Liver (tissue), 9 donors: ENCODE measurements around the gene CACNB4. TPM values are rescaled to one million over a fixed set of nuclear protein-coding genes. Genes with fewer than 3 reads are reported as not detected.

Source experiments
- DNase-seq: peaks from one replicate; pipeline ENCODE4 v3.0.0-alpha.2; 2017; ENCODE audit warnings: low spot score
- H3K27ac ChIP-seq, 2 donors: one replicate each; pipeline ENCODE4 v1.7.0; 2013; ENCODE audit warnings: inconsistent platforms in 2 of 2, low read length in 2 of 2, control low read depth in 1 of 2, low read depth in 1 of 2, mild to moderate bottlenecking in 1 of 2
- H3K27me3 ChIP-seq, 4 donors: one replicate each; pipeline versions ENCODE4 v1.6.1 to v1.7.0; 2013; ENCODE audit warnings: low read length in 3 of 4, inconsistent platforms in 1 of 4, mild to moderate bottlenecking in 1 of 4, moderate library complexity in 1 of 4; ENCODE audit not compliant: control insufficient read depth in 4 of 4, insufficient read depth in 4 of 4
- H3K36me3 ChIP-seq, 4 donors: one replicate each; pipeline versions ENCODE4 v1.6.1 to v1.7.0; 2013; ENCODE audit warnings: low read length in 3 of 4, mild to moderate bottlenecking in 3 of 4, low read depth in 1 of 4, moderate library complexity in 1 of 4; ENCODE audit not compliant: control insufficient read depth in 4 of 4, insufficient read depth in 3 of 4
- H3K4me1 ChIP-seq, 4 donors: one replicate each; pipeline versions ENCODE4 v1.6.1 to v1.7.0; 2013; ENCODE audit warnings: low read length in 3 of 4, mild to moderate bottlenecking in 3 of 4, moderate library complexity in 1 of 4; ENCODE audit not compliant: control insufficient read depth in 4 of 4, insufficient read depth in 4 of 4
- H3K4me3 ChIP-seq, 3 donors: one replicate each; pipeline versions ENCODE4 v1.6.1 to v1.7.0; 2013; ENCODE audit warnings: low read length in 3 of 3, control low read depth in 1 of 3, low read depth in 1 of 3, mild to moderate bottlenecking in 1 of 3
- H3K9ac ChIP-seq, 2 donors: one replicate each; pipeline ENCODE4 v1.7.0; 2013; ENCODE audit warnings: low read length in 2 of 2, mild to moderate bottlenecking in 2 of 2, moderate library complexity in 2 of 2, control low read depth in 1 of 2, low read depth in 1 of 2
- H3K9me3 ChIP-seq, 4 donors: one replicate each; pipeline versions ENCODE4 v1.6.1 to v1.7.0; 2013; ENCODE audit warnings: low read length in 3 of 4; ENCODE audit not compliant: control insufficient read depth in 4 of 4
- EGR1 ChIP-seq, 2 donors: IDR thresholded peaks; 2 replicates each; pipeline ENCODE4 v1.6.1; 2016 to 2018; ENCODE audit warnings: antibody characterized with exemption in 2 of 2, low read depth in 2 of 2
- FOXA1 ChIP-seq: IDR thresholded peaks from 2 replicates; pipeline ENCODE4 v1.6.1; 2016; ENCODE audit warnings: antibody characterized with exemption
- FOXA2 ChIP-seq: IDR thresholded peaks from 2 replicates; pipeline ENCODE4 v1.6.1; 2016; ENCODE audit warnings: antibody characterized with exemption
- GABPA ChIP-seq, 2 donors: IDR thresholded peaks in 1 of 2; conservative IDR thresholded peaks in 1 of 2; 2 replicates each; pipeline ENCODE4 v1.6.1; 2016; ENCODE audit warnings: antibody characterized with exemption in 2 of 2, mild to moderate bottlenecking in 1 of 2, moderate library complexity in 1 of 2
- HNF4A ChIP-seq, 2 donors: conservative IDR thresholded peaks; 2 replicates each; pipeline ENCODE4 v1.6.1; 2016; ENCODE audit warnings: antibody characterized with exemption in 2 of 2, mild to moderate bottlenecking in 2 of 2
- HNF4G ChIP-seq: IDR thresholded peaks from 2 replicates; pipeline ENCODE4 v1.6.1; 2016; ENCODE audit warnings: antibody characterized with exemption
- JUND ChIP-seq, 2 donors: IDR thresholded peaks; 2 replicates each; pipeline ENCODE4 v1.6.1; 2016; ENCODE audit warnings: antibody characterized with exemption in 2 of 2
- NR2F2 ChIP-seq: IDR thresholded peaks from 2 replicates; pipeline ENCODE4 v1.6.1; 2016; ENCODE audit warnings: antibody characterized with exemption
- RAD21 ChIP-seq, 2 donors: IDR thresholded peaks; 2 replicates each; pipeline ENCODE4 v1.6.1; 2016; ENCODE audit warnings: antibody characterized with exemption in 2 of 2, mild to moderate bottlenecking in 2 of 2
- RXRA ChIP-seq, 2 donors: IDR thresholded peaks; 2 replicates each; pipeline ENCODE4 v1.6.1; 2017 to 2018; ENCODE audit warnings: antibody characterized with exemption in 2 of 2, mild to moderate bottlenecking in 1 of 2
- SP1 ChIP-seq: IDR thresholded peaks from 2 replicates; pipeline ENCODE4 v1.6.1; 2018; ENCODE audit warnings: antibody characterized with exemption, mild to moderate bottlenecking
- TAF1 ChIP-seq: conservative IDR thresholded peaks from 2 replicates; pipeline ENCODE4 v1.6.1; 2016; ENCODE audit warnings: antibody characterized with exemption, mild to moderate bottlenecking
- YY1 ChIP-seq: IDR thresholded peaks from 2 replicates; pipeline ENCODE4 v1.6.1; 2016; ENCODE audit warnings: antibody characterized with exemption, mild to moderate bottlenecking
- WGBS: extraction: QIAGEN DNeasy Blood & Tissue Kit; methylation state at CpG from one replicate; pipeline ENCODE4 v1.1.7; 2013; 5-methylcytosine and 5-hydroxymethylcytosine counted together
- polyA plus RNA-seq, 2 donors: library from polyadenylated mRNA; stranded (reverse) in 1 of 2; unstranded in 1 of 2; fragments of 200-250 nt in 1 of 2; fragments of >200 nt in 1 of 2; fragmentation: Nextera tagmentation in 1 of 2; extraction: Ambion mirVana in 1 of 2; gene quantifications; one replicate each; pipeline versions ENCODE4 v1.2.1 to v1.2.3, GENCODE V29; 2013 to 2015
- total RNA-seq, 2 donors: library from RNA; depleted of rRNA; stranded (reverse); fragments of >200 nt; gene quantifications; one replicate each; pipeline ENCODE4 v1.2.3, GENCODE V29; 2014
- TF ChIP-seq, protein P1 (sequence below): fragments of 150-350 bp; IDR thresholded peaks from 2 replicates; pipeline ENCODE4 v1.5.1; 2017; ENCODE audit warnings: improper control_type of control experiment, low read depth, low read length; ENCODE audit not compliant: missing input control
- TF ChIP-seq, protein P2 (sequence below): IDR thresholded peaks from 2 replicates; pipeline ENCODE4 v1.6.1; 2016; ENCODE audit warnings: antibody characterized with exemption, mild to moderate bottlenecking
- TF ChIP-seq, protein P3 (sequence below): IDR thresholded peaks from 2 replicates; pipeline ENCODE4 v1.6.1; 2016; ENCODE audit warnings: antibody characterized with exemption
- donor health status: healthy.
- donor health status: healthy.
- donor health status: healthy.
- donor health status: healthy.
- donor health status: healthy.

The CACNB4 gene
- total and polyA plus RNA-seq, 4 donors: 0.02 to 0.50 (median 0.21) TPM

DNA sequence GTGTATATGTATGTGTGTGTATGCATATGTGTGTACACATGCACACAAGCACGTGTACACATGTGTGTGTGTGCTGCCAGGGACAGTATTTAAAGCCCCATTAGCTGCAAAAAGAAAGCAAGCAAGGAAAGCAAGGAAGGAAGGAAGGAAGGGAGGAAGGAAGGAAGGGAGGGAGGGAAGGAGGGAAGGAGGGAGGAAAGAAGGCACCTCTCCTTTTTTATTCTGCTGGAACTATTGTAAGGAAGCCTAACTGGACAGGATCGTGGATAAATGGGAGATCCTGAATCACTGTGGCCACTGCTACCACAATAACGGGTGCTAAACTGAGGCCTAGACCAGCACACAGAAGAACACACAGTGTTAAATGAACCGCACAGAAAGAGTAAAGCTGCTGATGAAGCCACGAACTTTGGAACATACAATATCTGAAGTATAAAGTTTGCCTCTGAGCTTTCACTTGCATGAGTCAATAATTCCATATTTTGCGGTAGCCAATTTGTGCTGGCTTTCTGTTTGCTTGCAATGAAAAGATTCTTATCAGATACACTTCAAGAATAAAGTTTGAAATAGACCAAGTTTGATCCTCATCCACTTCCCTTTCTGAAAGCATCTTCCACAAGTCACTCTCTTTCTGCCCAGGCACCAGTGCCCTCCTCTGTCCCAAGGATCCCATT, 15.5 kb downstream of the CACNB4 start:
- 81% methylated on average over 6 of the region's 6 CpGs for WGBS
- DNase-seq: no peak
- Histone ChIP-seq H3K9ac (no peak overlapping the region), H3K36me3 (no peaks in the 10 kb centered on the region), H3K4me1 (no peaks in the 10 kb centered on the region), H3K27ac (no peak overlapping the region), H3K9me3 (no peaks in the 10 kb centered on the region), H3K27me3 (no peaks in the 10 kb centered on the region), H3K4me3 (no peak overlapping the region)
- TF ChIP-seq HNF4A (conservative IDR thresholded peaks at IDR 0.05) (no peak), FOXA2 (no peak), HNF4G (no peak), TAF1 (no peak), NR2F2 (no peak), YY1 (no peak), FOXA1 (no peak), RAD21 (IDR thresholded peaks at IDR 0.05) (no peak), RXRA (IDR thresholded peaks at IDR 0.05) (no peak), EGR1 (IDR thresholded peaks at IDR 0.05; ENCODE audit: low read depth in 2 of 2) (no peak), JUND (IDR thresholded peaks at IDR 0.05) (no peak), GABPA (IDR thresholded peaks at IDR 0.05 in 1 of 2, conservative IDR thresholded peaks at IDR 0.05 in 1 of 2) (no peak)
- TF ChIP-seq, protein P1, sequence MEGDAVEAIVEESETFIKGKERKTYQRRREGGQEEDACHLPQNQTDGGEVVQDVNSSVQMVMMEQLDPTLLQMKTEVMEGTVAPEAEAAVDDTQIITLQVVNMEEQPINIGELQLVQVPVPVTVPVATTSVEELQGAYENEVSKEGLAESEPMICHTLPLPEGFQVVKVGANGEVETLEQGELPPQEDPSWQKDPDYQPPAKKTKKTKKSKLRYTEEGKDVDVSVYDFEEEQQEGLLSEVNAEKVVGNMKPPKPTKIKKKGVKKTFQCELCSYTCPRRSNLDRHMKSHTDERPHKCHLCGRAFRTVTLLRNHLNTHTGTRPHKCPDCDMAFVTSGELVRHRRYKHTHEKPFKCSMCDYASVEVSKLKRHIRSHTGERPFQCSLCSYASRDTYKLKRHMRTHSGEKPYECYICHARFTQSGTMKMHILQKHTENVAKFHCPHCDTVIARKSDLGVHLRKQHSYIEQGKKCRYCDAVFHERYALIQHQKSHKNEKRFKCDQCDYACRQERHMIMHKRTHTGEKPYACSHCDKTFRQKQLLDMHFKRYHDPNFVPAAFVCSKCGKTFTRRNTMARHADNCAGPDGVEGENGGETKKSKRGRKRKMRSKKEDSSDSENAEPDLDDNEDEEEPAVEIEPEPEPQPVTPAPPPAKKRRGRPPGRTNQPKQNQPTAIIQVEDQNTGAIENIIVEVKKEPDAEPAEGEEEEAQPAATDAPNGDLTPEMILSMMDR: no peak
- TF ChIP-seq, protein P2, sequence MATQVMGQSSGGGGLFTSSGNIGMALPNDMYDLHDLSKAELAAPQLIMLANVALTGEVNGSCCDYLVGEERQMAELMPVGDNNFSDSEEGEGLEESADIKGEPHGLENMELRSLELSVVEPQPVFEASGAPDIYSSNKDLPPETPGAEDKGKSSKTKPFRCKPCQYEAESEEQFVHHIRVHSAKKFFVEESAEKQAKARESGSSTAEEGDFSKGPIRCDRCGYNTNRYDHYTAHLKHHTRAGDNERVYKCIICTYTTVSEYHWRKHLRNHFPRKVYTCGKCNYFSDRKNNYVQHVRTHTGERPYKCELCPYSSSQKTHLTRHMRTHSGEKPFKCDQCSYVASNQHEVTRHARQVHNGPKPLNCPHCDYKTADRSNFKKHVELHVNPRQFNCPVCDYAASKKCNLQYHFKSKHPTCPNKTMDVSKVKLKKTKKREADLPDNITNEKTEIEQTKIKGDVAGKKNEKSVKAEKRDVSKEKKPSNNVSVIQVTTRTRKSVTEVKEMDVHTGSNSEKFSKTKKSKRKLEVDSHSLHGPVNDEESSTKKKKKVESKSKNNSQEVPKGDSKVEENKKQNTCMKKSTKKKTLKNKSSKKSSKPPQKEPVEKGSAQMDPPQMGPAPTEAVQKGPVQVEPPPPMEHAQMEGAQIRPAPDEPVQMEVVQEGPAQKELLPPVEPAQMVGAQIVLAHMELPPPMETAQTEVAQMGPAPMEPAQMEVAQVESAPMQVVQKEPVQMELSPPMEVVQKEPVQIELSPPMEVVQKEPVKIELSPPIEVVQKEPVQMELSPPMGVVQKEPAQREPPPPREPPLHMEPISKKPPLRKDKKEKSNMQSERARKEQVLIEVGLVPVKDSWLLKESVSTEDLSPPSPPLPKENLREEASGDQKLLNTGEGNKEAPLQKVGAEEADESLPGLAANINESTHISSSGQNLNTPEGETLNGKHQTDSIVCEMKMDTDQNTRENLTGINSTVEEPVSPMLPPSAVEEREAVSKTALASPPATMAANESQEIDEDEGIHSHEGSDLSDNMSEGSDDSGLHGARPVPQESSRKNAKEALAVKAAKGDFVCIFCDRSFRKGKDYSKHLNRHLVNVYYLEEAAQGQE: no peak
- TF ChIP-seq, protein P3, sequence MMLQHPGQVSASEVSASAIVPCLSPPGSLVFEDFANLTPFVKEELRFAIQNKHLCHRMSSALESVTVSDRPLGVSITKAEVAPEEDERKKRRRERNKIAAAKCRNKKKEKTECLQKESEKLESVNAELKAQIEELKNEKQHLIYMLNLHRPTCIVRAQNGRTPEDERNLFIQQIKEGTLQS: no peak

DNA sequence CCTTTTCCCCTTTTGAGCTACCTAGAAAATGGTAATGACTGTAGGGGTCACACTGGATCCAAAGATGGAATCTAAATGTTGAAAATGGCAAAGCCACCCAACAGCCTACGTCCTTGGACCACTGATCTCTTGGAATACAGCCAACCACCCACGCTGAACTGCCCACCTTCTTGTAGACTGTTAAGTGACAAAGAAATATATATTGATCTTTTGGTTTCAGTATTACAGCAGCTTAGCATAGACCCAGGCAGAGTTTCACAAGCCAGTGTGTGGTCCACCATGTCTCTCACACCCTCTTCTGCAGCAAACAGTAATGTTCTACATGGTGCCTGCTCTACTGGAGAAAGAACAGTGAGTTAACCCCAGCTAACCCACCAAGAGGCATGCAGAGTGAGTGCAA, 20.2 kb downstream of the CACNB4 start:
- no peak overlapping the region for H3K4me3 ChIP-seq
- H3K9me3 ChIP-seq: no peaks in the 10 kb centered on the region
- H3K9ac ChIP-seq: no peak overlapping the region
- H3K27ac ChIP-seq: no peak overlapping the region
- no peaks in the 10 kb centered on the region for H3K27me3 ChIP-seq
- no peaks in the 10 kb centered on the region for H3K4me1 ChIP-seq
- H3K36me3 ChIP-seq: no peaks in the 10 kb centered on the region
- 46% methylated on average over 2 of the region's 2 CpGs for WGBS
- TF ChIP-seq HNF4G (no peak), FOXA1 (no peak), SP1 (no peak), TAF1 (no peak), RAD21 (IDR thresholded peaks at IDR 0.05) (no peak)
- TF ChIP-seq, protein P1: no peak
- TF ChIP-seq, protein P3: no peak
- DNase-seq: no peak
